ENCODE measurements around the gene ERBB2.

ERBB2 gene

GRCh38 chr17:39699818-39700147 lies at the start of gene ERBB2:
TSS of gene ERBB2 (plus strand) at chr17:39700064. CDS start at chr17:39700239, 175 bp downstream.
- DNase-seq: no peak

DNA sequence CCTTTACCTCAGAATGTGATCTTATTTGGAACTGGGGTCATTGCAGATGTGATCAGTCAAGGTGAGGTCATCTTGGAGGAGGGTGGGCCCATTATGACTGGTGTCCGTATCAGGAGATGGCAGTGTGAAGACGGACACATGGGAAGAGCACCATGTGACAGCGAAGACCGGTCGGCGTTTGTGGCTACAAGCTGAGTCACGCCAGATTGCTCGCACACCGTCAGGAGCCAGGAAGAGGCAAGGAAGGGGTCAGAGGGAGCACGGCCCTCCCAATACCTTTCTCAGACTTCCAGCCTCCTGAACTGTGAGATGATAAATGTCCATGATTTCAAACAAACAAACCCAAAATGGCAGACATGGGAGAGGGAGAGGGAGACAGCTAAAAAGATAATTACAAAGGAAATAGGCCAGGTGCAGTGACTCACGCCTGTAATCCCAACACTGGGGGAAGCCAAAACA lies 49.7 kb upstream of the ERBB2 start:
- no peak for DNase-seq

- no peak for DNase-seq
Measured at GRCh38 chr17:39651923-39652586, 47.8 kb upstream of the ERBB2 start.

- DNase-seq: no peak
Measured at GRCh38 chr17:39652587-39653315, 47.1 kb upstream of the ERBB2 start.

DNA sequence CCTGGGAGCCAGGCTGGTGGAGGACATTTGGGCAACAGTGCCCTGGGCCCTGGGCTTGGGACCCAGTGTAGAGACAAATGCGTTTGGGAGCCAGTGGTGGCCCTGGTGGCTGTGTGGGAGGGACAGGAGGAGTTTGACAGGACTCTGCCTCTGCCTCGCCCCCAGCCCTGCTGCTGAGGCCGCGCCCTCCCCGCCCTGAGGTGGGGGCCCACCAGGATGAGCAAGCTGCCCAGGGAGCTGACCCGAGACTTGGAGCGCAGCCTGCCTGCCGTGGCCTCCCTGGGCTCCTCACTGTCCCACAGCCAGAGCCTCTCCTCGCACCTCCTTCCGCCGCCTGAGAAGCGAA lies 46.6 kb upstream of the ERBB2 start:
- no peak for DNase-seq

DNA sequence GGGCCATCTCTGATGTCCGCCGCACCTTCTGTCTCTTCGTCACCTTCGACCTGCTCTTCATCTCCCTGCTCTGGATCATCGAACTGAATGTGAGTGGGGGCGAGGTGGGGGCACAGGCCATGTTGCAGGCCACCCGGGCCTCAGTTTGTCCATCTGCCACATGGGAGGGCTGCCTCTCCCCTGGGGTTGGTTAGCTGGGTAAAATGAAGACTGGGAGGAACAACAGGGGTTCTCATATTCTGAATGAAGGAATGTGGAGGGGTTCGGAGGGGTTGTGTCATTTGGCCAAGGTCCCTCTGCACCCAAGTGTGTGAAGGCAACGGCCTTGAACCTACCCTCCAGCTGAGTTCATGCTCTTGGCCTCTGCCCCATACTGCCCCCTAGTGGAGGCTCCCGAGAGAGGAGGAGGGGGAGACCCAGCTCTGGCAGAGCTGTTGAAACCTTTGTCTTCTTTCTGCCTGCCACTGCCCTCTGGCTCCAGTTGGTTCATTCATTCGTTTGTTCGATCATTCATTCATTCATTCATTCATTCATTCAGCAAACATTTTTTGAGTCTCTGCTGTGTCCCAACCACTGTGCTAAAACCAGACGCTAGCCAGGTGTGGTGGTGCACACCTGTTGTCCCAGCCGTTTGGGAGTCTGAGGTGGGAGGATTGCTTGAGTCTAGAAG lies 46.1 kb upstream of the ERBB2 start:
- DNase-seq: no peak

DNA sequence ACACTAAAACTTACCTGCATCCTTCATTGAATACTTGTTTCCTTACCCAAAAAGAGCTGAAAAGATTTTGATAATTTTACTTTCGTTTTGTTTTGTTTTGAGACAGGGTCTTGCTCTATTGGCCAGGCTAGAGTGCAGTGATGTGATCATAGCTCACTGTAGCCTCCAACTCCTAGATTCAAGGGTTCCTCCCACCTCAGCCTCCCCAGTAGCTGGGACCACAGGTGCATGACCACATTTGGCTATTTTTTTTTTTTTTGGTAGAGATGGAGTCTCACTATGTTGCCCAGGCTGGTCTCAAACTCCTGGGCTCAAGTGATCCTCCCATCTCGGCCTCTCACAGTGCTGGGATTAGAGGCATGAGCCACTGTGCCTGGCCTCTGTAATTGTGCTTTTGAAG lies 44.8 kb upstream of the ERBB2 start:
- DNase-seq: no peak

DNA sequence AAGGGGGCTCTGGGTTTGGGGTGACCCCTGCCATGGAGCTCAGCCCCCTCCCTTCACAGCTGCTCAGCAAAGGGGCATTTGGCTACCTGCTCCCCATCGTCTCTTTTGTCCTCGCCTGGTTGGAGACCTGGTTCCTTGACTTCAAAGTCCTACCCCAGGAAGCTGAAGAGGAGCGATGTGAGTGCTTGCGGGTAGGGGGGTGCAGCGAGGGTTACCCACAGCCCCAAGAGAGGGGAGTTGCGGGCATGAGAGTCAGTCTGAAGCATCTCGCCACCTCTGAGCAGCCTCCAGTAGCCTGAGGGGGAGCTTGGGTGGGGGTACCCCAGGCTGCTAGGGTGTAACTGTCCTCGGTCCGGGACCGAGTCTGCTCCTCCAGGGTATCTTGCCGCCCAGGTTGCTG lies 41.5 kb upstream of the ERBB2 start:
- no peak for DNase-seq

- no peak for DNase-seq
Measured at GRCh38 chr17:39658760-39659159, 41.1 kb upstream of the ERBB2 start.

- no peak for DNase-seq
Measured at GRCh38 chr17:39659279-39660010, 40.4 kb upstream of the ERBB2 start.

GRCh38 chr17:39660011-39660360 lies 39.9 kb upstream of the ERBB2 start:
- no peak for DNase-seq

DNA sequence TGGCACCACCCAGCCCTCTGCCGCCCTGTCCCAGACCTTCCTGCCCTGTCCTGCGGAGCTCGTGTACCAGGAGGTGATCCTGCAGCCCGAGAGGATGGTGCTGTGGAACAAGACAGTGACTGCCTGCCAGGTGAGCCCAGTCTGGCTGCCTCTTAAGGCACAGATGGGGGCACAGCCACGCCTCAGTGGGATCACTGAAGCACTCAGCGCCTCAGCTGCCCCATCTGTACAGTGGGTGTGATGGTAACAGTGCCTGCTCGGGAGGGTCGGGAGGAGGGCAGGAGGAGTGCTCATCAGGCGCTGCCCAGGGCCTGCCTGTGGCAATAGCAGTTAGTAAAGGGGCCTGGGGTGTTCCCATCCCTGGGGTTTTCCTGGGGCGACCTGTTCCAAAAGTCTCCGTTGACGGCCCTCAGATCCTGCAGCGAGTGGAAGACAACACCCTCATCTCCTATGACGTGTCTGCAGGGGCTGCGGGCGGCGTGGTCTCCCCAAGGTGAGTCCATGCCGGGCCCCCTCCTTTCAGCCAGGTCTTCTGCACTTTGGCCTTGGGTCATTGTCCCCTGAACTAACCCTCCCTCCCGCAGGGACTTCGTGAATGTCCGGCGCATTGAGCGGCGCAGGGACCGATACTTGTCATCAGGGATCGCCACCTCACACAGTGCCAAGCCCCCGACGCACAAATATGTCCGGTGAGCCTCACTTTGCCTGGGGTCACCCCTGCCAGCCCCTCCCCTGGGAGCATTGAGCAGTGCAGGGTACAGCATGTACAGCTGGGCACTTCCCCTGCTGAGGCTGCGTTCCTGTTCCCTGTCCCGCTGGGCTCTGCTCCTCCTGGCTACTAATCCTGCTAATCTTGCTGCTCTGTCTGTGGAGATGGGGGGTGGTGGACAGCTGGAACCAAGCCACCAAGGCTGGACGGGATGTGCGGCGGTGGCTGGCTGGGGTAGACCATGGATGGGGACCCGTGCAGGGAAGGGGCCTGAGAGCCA lies 39.2 kb upstream of the ERBB2 start:
- DNase-seq: no peak

DNA sequence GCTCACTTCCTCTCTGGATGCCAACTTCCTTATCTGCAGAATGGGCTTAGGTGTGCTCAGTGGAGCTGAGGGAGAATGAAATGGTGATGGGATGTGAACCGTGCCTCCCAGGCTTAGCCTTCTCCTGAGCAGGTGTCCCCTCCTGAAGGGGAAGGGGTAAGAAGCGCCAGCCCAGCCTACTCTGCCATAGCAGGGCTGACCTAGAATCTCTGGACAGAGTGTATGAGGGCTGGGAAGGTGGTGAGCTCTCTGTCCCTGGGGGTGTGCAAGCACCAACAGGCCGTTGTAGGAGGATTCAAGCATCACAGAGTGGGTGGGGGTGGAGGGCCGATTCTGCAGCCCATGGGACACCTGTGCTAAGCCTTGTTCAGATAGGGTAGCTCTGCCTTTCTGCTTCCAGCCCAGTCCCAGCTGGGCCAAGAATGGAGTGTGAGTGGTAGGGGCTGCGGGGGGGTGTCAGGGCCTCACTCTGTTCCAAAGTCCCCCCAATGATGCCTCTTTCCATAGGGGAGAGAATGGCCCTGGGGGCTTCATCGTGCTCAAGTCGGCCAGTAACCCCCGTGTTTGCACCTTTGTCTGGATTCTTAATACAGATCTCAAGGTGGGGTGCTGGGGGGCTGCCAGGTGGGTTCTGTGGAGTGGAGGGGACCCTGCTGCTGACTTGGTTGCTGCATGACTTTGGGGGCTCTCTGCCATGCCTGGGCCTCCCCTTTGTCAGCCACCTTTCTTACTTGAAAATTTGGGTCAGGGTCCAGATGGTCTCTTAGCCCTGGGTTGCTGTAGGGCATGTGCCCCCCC lies 37.9 kb upstream of the ERBB2 start:
- no peak for DNase-seq

DNA sequence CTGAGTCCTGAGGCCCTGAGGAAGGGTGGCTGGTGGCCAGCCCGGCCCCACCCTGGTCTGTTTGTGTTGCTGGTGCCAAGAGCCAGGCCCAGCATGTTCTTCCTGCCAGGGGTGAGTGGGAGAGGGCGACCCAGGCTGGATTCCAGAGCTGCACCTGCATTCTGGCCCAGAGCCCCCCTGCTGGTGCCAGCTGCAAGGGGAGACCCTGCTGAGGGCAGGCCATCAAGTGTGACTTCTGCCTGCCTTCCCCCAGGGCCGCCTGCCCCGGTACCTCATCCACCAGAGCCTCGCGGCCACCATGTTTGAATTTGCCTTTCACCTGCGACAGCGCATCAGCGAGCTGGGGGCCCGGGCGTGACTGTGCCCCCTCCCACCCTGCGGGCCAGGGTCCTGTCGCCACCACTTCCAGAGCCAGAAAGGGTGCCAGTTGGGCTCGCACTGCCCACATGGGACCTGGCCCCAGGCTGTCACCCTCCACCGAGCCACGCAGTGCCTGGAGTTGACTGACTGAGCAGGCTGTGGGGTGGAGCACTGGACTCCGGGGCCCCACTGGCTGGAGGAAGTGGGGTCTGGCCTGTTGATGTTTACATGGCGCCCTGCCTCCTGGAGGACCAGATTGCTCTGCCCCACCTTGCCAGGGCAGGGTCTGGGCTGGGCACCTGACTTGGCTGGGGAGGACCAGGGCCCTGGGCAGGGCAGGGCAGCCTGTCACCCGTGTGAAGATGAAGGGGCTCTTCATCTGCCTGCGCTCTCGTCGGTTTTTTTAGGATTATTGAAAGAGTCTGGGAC lies 37.1 kb upstream of the ERBB2 start:
- DNase-seq: no peak

DNA sequence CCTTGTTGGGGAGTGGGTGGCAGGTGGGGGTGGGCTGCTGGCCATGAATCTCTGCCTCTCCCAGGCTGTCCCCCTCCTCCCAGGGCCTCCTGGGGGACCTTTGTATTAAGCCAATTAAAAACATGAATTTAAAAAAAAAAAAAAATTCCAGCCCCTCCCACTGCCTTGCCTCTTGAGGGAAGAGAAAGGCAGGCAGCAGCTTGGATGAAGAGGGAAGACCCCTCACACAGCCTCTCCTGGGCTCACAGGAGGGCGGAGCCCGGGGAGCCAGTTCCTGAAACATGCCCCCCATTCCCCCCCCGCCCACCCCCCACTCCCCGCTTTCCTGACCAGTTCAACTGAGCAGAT lies 36.5 kb upstream of the ERBB2 start:
- DNase-seq: no peak

GRCh38 chr17:39663688-39664580 lies 35.9 kb upstream of the ERBB2 start:
- no peak for DNase-seq

DNA sequence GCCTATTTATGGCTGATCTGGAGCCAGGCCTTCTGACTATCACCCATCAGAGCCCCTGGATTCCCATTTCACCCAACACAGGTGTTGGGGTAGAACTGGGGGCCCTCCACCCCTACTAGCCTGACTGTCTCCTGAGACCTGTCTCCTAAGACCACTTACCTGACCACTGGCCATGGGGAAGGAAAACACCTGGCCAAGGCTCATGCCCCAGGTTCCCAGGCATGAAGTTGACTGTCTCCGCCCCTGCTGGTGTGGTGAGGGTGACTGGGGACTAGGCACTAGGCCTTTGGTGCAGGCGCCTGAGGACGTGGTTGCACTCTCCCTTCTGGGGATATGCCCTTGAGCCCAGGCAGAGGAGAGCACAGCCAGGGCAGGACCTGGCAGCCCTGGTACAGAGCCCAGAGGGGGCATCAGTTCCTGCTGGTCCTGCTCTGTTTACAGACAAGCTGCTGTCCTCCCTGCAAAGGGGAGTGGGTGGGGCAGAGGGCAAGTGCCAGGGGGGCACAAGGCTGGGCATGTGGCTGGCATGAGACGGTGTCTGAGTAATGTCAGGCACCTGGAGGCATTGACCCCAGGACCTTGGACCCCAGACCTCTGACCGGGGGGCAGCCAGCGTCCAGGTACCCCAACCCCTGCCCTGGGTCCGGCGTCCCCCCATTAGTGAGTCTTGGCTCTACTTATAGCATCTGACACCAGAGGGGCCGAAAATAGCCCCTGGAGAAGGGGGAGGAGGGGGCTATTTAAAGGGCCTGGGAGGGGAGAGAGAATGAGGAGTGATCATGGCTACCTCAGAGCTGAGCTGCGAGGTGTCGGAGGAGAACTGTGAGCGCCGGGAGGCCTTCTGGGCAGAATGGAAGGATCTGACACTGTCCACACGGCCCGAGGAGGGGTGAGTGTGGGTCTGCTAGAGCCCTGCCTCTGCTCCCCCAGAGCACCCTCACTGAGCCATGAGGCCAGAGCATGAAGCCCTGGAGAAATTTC lies 35.0 kb upstream of the ERBB2 start, which contains the start of gene TCAP:
Gene TCAP (plus strand): TSS at position 769 of the 981 bp plus-strand sequence. CDS start 11 bp downstream, at position 780.
- no peak for DNase-seq

DNA sequence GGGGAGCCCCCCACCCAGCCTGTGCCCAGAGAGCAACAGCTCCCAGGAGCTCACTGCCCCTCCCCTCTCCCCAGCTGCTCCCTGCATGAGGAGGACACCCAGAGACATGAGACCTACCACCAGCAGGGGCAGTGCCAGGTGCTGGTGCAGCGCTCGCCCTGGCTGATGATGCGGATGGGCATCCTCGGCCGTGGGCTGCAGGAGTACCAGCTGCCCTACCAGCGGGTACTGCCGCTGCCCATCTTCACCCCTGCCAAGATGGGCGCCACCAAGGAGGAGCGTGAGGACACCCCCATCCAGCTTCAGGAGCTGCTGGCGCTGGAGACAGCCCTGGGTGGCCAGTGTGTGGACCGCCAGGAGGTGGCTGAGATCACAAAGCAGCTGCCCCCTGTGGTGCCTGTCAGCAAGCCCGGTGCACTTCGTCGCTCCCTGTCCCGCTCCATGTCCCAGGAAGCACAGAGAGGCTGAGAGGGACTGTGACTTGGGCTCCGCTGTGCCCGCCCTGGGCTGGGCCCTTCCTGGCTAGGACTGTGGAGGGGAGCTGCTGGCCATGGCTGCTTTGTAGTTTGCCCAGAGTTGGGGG lies 34.1 kb upstream of the ERBB2 start:
- no peak for DNase-seq

All from NCI-H2171 (cell line).